Measurements from ENCODE around the gene SLX4IP. TPM values are rescaled to one million over a fixed set of nuclear protein-coding genes. Genes with fewer than 3 reads are reported as not detected.

Gene SLX4IP
- total and polyA plus RNA-seq, 2 of the 13 experiments (the other 11 are each of a cell fraction or from before 2014, with no cell fraction given) = 3.6 to 7.3 TPM

GRCh38 chr20:10673842-10674683, 239.0 kb downstream of the SLX4IP start, which contains the start of gene JAG1 (continued):
- TF ChIP-seq GATAD1 (CRISPR knock-in tag; IDR thresholded peaks at IDR 0.05) (no peak; the same call in 1 of the 2 replicates), ASH2L (IDR thresholded peaks at IDR 0.05; ENCODE audit: insufficient read length, low read depth, low read length) (peak; percentile 55), ZFY (CRISPR knock-in tag; IDR thresholded peaks at IDR 0.05) (peak; percentile 93), ZNF816 (CRISPR knock-in tag; IDR thresholded peaks at IDR 0.05; ENCODE audit: borderline replicate concordance) (peak; percentile 15; the same call in 1 of the 2 replicates), SCMH1 (CRISPR knock-in tag; IDR thresholded peaks at IDR 0.05; ENCODE audit: borderline replicate concordance) (no peak), ZNF44 (CRISPR knock-in tag; IDR thresholded peaks at IDR 0.05) (peak; percentile 56; the same call in 1 of the 2 replicates), GTF3A (CRISPR knock-in tag; conservative IDR thresholded peaks at IDR 0.05) (peak; percentile 92; the same call in 1 of the 2 replicates), ETV5 (CRISPR knock-in tag; IDR thresholded peaks at IDR 0.05; ENCODE audit: borderline replicate concordance) (peak; percentile 21; the same call in 1 of the 2 replicates), HMG20A (CRISPR knock-in tag; IDR thresholded peaks at IDR 0.05; ENCODE audit: borderline replicate concordance) (no peak), DBP (CRISPR knock-in tag; IDR thresholded peaks at IDR 0.05; ENCODE audit: not compliant biosample characterization) (no peak), ZNF619 (CRISPR knock-in tag; IDR thresholded peaks at IDR 0.05) (no peak), CEBPB (IDR thresholded peaks at IDR 0.05; ENCODE audit: borderline replicate concordance, low read depth, low read length) (no peak), ZNF34 (CRISPR knock-in tag; IDR thresholded peaks at IDR 0.05; ENCODE audit: borderline replicate concordance) (no peak), REPIN1 (CRISPR knock-in tag; IDR thresholded peaks at IDR 0.05; ENCODE audit: borderline replicate concordance, low read depth) (peak; percentile 73; the same call in 1 of the 2 replicates), RFXAP (CRISPR knock-in tag; IDR thresholded peaks at IDR 0.05; ENCODE audit: borderline replicate concordance) (0 out of 2 replicates have a peak, but pooled peaks have one; percentile 39), NFKB2 (CRISPR knock-in tag; IDR thresholded peaks at IDR 0.05; ENCODE audit: borderline replicate concordance) (0 out of 2 replicates have a peak, but pooled peaks have one; percentile 11), ZFP36L1 (CRISPR knock-in tag; IDR thresholded peaks at IDR 0.05) (no peak), DPF2 (CRISPR knock-in tag; IDR thresholded peaks at IDR 0.05; ENCODE audit: borderline replicate concordance, low read depth) (no peak), TCF7L2 (IDR thresholded peaks at IDR 0.05; ENCODE audit: low read depth, low read length) (no peak), ZBTB8A (CRISPR knock-in tag; IDR thresholded peaks at IDR 0.05; ENCODE audit: borderline replicate concordance, low read depth) (peak; percentile 13; the same call in 1 of the 2 replicates), ZNF224 (CRISPR knock-in tag; IDR thresholded peaks at IDR 0.05) (no peak), DNMT1 (CRISPR knock-in tag; IDR thresholded peaks at IDR 0.05) (peak; percentile 53), ADNP (CRISPR knock-in tag; IDR thresholded peaks at IDR 0.05) (no peak)
- TF ChIP-seq, protein P1, sequence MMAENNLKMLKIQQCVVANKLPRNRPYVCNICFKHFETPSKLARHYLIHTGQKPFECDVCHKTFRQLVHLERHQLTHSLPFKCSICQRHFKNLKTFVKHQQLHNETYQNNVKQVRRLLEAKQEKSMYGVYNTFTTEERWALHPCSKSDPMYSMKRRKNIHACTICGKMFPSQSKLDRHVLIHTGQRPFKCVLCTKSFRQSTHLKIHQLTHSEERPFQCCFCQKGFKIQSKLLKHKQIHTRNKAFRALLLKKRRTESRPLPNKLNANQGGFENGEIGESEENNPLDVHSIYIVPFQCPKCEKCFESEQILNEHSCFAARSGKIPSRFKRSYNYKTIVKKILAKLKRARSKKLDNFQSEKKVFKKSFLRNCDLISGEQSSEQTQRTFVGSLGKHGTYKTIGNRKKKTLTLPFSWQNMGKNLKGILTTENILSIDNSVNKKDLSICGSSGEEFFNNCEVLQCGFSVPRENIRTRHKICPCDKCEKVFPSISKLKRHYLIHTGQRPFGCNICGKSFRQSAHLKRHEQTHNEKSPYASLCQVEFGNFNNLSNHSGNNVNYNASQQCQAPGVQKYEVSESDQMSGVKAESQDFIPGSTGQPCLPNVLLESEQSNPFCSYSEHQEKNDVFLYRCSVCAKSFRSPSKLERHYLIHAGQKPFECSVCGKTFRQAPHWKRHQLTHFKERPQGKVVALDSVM (CRISPR knock-in tag; IDR thresholded peaks at IDR 0.05) = peak; percentile 52; the same call in 1 of the 2 replicates
- TF ChIP-seq, protein P2, sequence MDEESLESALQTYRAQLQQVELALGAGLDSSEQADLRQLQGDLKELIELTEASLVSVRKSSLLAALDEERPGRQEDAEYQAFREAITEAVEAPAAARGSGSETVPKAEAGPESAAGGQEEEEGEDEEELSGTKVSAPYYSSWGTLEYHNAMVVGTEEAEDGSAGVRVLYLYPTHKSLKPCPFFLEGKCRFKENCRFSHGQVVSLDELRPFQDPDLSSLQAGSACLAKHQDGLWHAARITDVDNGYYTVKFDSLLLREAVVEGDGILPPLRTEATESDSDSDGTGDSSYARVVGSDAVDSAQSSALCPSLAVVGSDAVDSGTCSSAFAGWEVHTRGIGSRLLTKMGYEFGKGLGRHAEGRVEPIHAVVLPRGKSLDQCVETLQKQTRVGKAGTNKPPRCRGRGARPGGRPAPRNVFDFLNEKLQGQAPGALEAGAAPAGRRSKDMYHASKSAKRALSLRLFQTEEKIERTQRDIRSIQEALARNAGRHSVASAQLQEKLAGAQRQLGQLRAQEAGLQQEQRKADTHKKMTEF (CRISPR knock-in tag; IDR thresholded peaks at IDR 0.05) = peak; percentile 85
